IMR-90 (cell line): ENCODE data around the gene CDHR4. TPM values are rescaled to one million over a fixed set of nuclear protein-coding genes. Genes with fewer than 3 reads are reported as not detected.

Source experiments
- ATAC-seq: fragments of 200-7000 bp; cut with Tn5 transposase; 2 replicates; pipeline ENCODE4 v1.9.1; 2020; ENCODE audit warnings: low read depth, mild to moderate bottlenecking, moderate library complexity
- BruUV-seq: library from RNA; stranded (reverse); fragments of 400-500 nt; replicated peaks from 2 replicates; lab custom pipeline; 2021; lab: Mats Ljungman, UMichigan
- CTCF ChIA-PET: fragments of 300-600 bp; formaldehyde crosslinking; extraction: SDS; loops from one replicate; lab custom pipeline; 2021; ENCODE audit warnings: antibody characterized with exemption; lab: Yijun Ruan, JAX
- POLR2A ChIA-PET: fragments of 300-600 bp; sonication (Branson Sonifier 250); formaldehyde crosslinking; loops from one replicate; lab custom pipeline; 2022; ENCODE audit warnings: antibody characterized with exemption; ENCODE audit not compliant: unreplicated experiment; lab: Charles Lee
- DNase-seq: peaks from one replicate; pipeline ENCODE4 v3.0.0; 2013
- H2AFZ ChIP-seq: replicated peaks from 2 replicates; pipeline ENCODE3; 2013; ENCODE audit warnings: low read length, mild to moderate bottlenecking; ENCODE audit not compliant: poor library complexity
- H2AK5ac ChIP-seq: 2 replicates; pipeline ENCODE4 v1.6.1; 2013; ENCODE audit warnings: low read depth, low read length, inconsistent platforms
- H2AK9ac ChIP-seq: replicated peaks from 2 replicates; pipeline ENCODE3; 2013; ENCODE audit warnings: mild to moderate bottlenecking, low read depth, low read length, moderate library complexity; ENCODE audit not compliant: poor library complexity
- H2BK120ac ChIP-seq: 2 replicates; pipeline ENCODE4 v1.6.1; 2013; ENCODE audit warnings: low read depth, low read length, inconsistent platforms
- H2BK15ac ChIP-seq: 3 replicates; pipeline ENCODE4 v1.6.1; 2013; ENCODE audit warnings: low read depth, low read length, inconsistent platforms
- H2BK20ac ChIP-seq: 2 replicates; pipeline ENCODE4 v1.6.1; 2013; ENCODE audit warnings: low read depth, mild to moderate bottlenecking, inconsistent platforms, low read length, moderate library complexity
- H2BK5ac ChIP-seq: 2 replicates; pipeline ENCODE4 v1.6.1; 2013; ENCODE audit warnings: mild to moderate bottlenecking, low read depth, low read length, inconsistent platforms; ENCODE audit not compliant: poor library complexity, severe bottlenecking
- H3K14ac ChIP-seq: replicated peaks from 2 replicates; pipeline ENCODE4 v1.6.1; 2013; ENCODE audit warnings: low read depth, low read length, inconsistent platforms
- H3K18ac ChIP-seq: 2 replicates; pipeline ENCODE4 v1.6.1; 2013; ENCODE audit warnings: low read depth, low read length, control low read depth
- H3K23ac ChIP-seq: 2 replicates; pipeline ENCODE4 v1.6.1; 2013; ENCODE audit warnings: low read depth, low read length, inconsistent platforms
- H3K27ac ChIP-seq: 2 replicates; pipeline ENCODE4 v1.5.1; 2013; ENCODE audit warnings: mild to moderate bottlenecking, control low read depth, low read length; ENCODE audit not compliant: insufficient read depth
- H3K27me3 ChIP-seq: 2 replicates; pipeline ENCODE4 v1.6.1; 2013; ENCODE audit warnings: low read length; ENCODE audit not compliant: control insufficient read depth, insufficient read depth
- H3K36me3 ChIP-seq: 2 replicates; pipeline ENCODE4 v1.6.1; 2013; ENCODE audit warnings: low read length, mixed read lengths; ENCODE audit not compliant: control insufficient read depth, insufficient read depth
- H3K4ac ChIP-seq: 2 replicates; pipeline ENCODE4 v1.6.1; 2013; ENCODE audit warnings: low read depth, low read length, inconsistent platforms
- H3K4me1 ChIP-seq: 2 replicates; pipeline ENCODE4 v1.6.1; 2013; ENCODE audit warnings: low read length, mixed read lengths; ENCODE audit not compliant: control insufficient read depth, insufficient read depth
- H3K4me2 ChIP-seq: 2 replicates; pipeline ENCODE4 v1.6.1; 2013; ENCODE audit warnings: low read depth, mild to moderate bottlenecking, control low read depth, low read length, moderate library complexity
- H3K4me3 ChIP-seq: 2 replicates; pipeline ENCODE4 v1.5.1; 2013; ENCODE audit warnings: low read depth, mild to moderate bottlenecking, control low read depth, low read length, moderate library complexity; ENCODE audit not compliant: insufficient read depth
- H3K56ac ChIP-seq: 2 replicates; pipeline ENCODE4 v1.6.1; 2013; ENCODE audit warnings: low read length, inconsistent platforms; ENCODE audit not compliant: insufficient read depth; ENCODE audit errors: extremely low read depth
- H3K79me1 ChIP-seq, 2 experiments: 2 replicates each; pipeline ENCODE4 v1.6.1; 2013; ENCODE audit warnings: low read length in 2 of 2, inconsistent platforms in 1 of 2, low read depth in 1 of 2
- H3K9ac ChIP-seq: 2 replicates; pipeline ENCODE4 v1.6.1; 2013; ENCODE audit warnings: low read depth, low read length, control low read depth
- H3K9me1 ChIP-seq: 2 replicates; pipeline ENCODE4 v1.6.1; 2013; ENCODE audit warnings: low read length, inconsistent platforms; ENCODE audit not compliant: insufficient read depth
- H3K9me3 ChIP-seq: 2 replicates; pipeline ENCODE4 v1.6.1; 2013; ENCODE audit warnings: low read length; ENCODE audit not compliant: control insufficient read depth, insufficient read depth
- H4K20me1 ChIP-seq: 2 replicates; pipeline ENCODE4 v1.6.1; 2013; ENCODE audit warnings: low read length, inconsistent platforms; ENCODE audit not compliant: insufficient read depth
- H4K5ac ChIP-seq: 2 replicates; pipeline ENCODE4 v1.6.1; 2013; ENCODE audit warnings: mild to moderate bottlenecking, low read depth, low read length, control low read depth
- H4K8ac ChIP-seq, 2 experiments: 2 replicates each; pipeline ENCODE4 v1.6.1; 2013; ENCODE audit warnings: low read depth in 2 of 2, low read length in 2 of 2, control low read depth in 1 of 2, inconsistent platforms in 1 of 2
- H4K91ac ChIP-seq: 2 replicates; pipeline ENCODE4 v1.6.1; 2013; ENCODE audit warnings: low read depth, low read length, inconsistent platforms; ENCODE audit not compliant: insufficient read depth
- BHLHE40 ChIP-seq: fragments of 150-350 bp; IDR thresholded peaks from 2 replicates; pipeline ENCODE4 v1.6.1; 2016; ENCODE audit warnings: mild to moderate bottlenecking, low read depth, low read length
- CEBPB ChIP-seq: IDR thresholded peaks from 2 replicates; pipeline ENCODE4 v1.6.1; 2012; ENCODE audit warnings: low read depth, low read length, improper control_type of control experiment
- MAFK ChIP-seq: IDR thresholded peaks from 2 replicates; pipeline ENCODE4 v1.6.1; 2012; ENCODE audit warnings: low read depth, low read length, improper control_type of control experiment
- POLR2A ChIP-seq: IDR thresholded peaks from 2 replicates; pipeline ENCODE4 v1.6.1; 2012; ENCODE audit warnings: mild to moderate bottlenecking, low read depth, low read length
- RAD21 ChIP-seq: IDR thresholded peaks from 2 replicates; pipeline ENCODE4 v1.6.1; 2012; ENCODE audit warnings: low read length, improper control_type of control experiment
- WGBS, 2 experiments: methylation state at CpG; one replicate each; pipeline versions ENCODE4 v1.1.5 to v1.1.7; 2013; ENCODE audit warnings: missing lambda C conversion rate in 2 of 2; ENCODE audit not compliant: insufficient read length in 1 of 2; ENCODE audit errors: extremely low coverage in 2 of 2; 5-methylcytosine and 5-hydroxymethylcytosine counted together
- dilution Hi-C: fragments of 300-500 bp; cut with HindIII; formaldehyde crosslinking; loops from one replicate; pipeline ENCODE4 v1.14.3; 2018; ENCODE audit warnings: low sequenced_read_pairs; ENCODE audit not compliant: unreplicated experiment
- in situ Hi-C: fragments of 300-500 bp; cut with MboI; formaldehyde crosslinking; loops from 3 replicates; pipeline ENCODE4 v1.14.3; 2019; ENCODE audit warnings: low sequenced_read_pairs, inconsistent platforms, mixed read lengths
- intact Hi-C: fragments of 100-400 bp; cut with micrococcal nuclease; formaldehyde crosslinking; loops from 2 replicates; pipeline ENCODE4 v1.10.0; 2022
- polyA plus RNA-seq, 3 experiments: library from polyadenylated mRNA; depleted of rRNA; stranded (reverse); fragments of >200 nt; gene quantifications; 2 replicates each; pipeline ENCODE4 v1.2.3, GENCODE V29; 2012; ENCODE audit warnings: low replicate concordance in 1 of 3
- total RNA-seq: library from RNA; depleted of rRNA; stranded (reverse); fragments of >200 nt; gene quantifications from 2 replicates; pipeline ENCODE4 v1.2.3, GENCODE V29; 2012
- TF ChIP-seq, protein P1 (sequence below): conservative IDR thresholded peaks from 2 replicates; pipeline ENCODE4 v1.5.1; 2012; ENCODE audit warnings: mild to moderate bottlenecking, low read depth, low read length, improper control_type of control experiment

Gene CDHR4
- total and polyA plus RNA-seq, 2 of the 4 experiments (the other 2 are of a cell fraction): not detected

DNA sequence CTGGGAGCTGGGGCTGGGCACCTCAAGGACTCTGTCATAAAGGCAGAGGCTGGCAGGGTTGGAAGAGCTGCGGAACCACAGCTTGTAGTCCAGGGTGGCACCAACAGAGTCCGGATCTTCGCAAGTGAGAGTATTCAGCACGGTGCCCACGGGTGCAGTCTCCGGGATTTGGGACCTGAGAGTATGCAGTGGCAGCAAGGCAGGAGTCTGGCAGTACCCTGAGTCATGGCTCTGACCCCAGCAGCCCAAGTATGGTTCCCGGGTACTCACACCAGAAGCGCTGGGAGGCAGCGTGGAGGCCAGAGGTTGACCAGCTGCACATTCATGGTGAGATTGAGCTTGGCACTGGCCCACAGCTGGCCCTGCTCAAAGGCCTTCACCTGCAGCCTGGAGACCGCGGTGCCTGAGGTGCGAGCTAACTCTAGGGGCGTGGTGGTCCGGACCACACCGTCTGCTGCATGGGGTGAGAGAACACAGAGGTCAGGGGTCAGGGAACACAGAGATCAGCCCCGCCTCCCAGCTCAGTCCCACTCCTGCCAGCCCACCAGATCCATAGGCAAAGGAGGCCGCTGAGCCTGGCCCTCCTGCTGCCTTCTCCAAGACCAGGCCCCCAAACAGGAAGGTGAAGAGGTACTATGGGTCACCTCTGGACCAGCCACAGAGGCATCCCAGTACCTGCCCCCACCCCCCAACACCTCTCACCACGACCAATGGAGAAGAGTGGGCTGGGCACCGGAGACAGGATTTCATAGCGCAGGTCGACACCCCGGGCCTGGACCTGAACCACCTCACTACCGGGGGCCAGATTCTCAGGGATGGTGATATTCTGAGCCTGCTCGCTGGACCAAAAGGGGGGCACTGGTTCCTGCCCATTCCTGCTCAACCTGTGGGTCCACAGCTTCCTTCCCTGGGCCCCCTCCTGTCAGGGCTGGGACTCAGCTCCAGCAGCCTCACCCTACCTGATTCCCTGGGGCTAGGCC is 4.5 kb downstream of the CDHR4 start:
- Histone ChIP-seq H3K27ac (no peak overlapping the region), H4K5ac (no peak overlapping the region), H4K20me1 (no peaks in the 10 kb centered on the region), H3K4me3 (no peak overlapping the region), H3K4me2 (no peak overlapping the region), H3K4me1 (peaks cover 5% of the 10 kb centered on the region), H2AK5ac (no peak overlapping the region), H2BK20ac (no peak overlapping the region), H3K14ac (no peak overlapping the region), H3K4ac (no peak overlapping the region), H2AK9ac (peak overlapping the region; percentile 49), H3K27me3 (peaks cover 10% of the 10 kb centered on the region; the same call in 1 of the 2 replicates), H2BK5ac (no peak overlapping the region), H3K9me3 (no peaks in the 10 kb centered on the region), H3K9me1 (peaks cover 4% of the 10 kb centered on the region; the same call in 1 of the 2 replicates), H2AFZ (no peak overlapping the region), H3K9ac (no peak overlapping the region), H2BK15ac (no peak overlapping the region), H2BK120ac (no peak overlapping the region), H3K23ac (no peak overlapping the region), H3K18ac (no peak overlapping the region), H3K79me1 (no peaks in the 10 kb centered on the region), H4K8ac (no peak overlapping the region), H3K36me3 (no peaks in the 10 kb centered on the region), H4K91ac (no peak overlapping the region), H3K56ac (no peak overlapping the region)
- no TSS peak for BruUV-seq
- ATAC-seq (no peak), DNase-seq (no peak)
- in situ Hi-C loops: no loop called here
- dilution Hi-C loops: no loop called here
- ChIA-PET CTCF (no interaction called here), POLR2A (no interaction called here)
- TF ChIP-seq RAD21 (no peak), BHLHE40 (no peak), POLR2A (no peak), CEBPB (no peak), MAFK (no peak)
- TF ChIP-seq, protein P1, sequence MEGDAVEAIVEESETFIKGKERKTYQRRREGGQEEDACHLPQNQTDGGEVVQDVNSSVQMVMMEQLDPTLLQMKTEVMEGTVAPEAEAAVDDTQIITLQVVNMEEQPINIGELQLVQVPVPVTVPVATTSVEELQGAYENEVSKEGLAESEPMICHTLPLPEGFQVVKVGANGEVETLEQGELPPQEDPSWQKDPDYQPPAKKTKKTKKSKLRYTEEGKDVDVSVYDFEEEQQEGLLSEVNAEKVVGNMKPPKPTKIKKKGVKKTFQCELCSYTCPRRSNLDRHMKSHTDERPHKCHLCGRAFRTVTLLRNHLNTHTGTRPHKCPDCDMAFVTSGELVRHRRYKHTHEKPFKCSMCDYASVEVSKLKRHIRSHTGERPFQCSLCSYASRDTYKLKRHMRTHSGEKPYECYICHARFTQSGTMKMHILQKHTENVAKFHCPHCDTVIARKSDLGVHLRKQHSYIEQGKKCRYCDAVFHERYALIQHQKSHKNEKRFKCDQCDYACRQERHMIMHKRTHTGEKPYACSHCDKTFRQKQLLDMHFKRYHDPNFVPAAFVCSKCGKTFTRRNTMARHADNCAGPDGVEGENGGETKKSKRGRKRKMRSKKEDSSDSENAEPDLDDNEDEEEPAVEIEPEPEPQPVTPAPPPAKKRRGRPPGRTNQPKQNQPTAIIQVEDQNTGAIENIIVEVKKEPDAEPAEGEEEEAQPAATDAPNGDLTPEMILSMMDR: no peak
- 79% methylated on average over 11 of the region's 24 CpGs; no CpG with 5 or more reads in 1 of the 2 experiments for WGBS, 2 experiments
- intact Hi-C loops: no loop called here
